Gastroesophageal sphincter (tissue), 3 donors: ENCODE data around the gene S100A16.

Experiments used
- CTCF ChIP-seq, 4 experiments: fragments of 200-600 bp in 2 of 4; fragments of 450-650 bp in 2 of 4; sonication (generic) in 1 of 4; IDR thresholded peaks; one replicate each; pipeline ENCODE4 v1.5.1; 2017 to 2019; ENCODE audit warnings: antibody characterized with exemption in 4 of 4, mild to moderate bottlenecking in 2 of 4, moderate library complexity in 2 of 4
- EP300 ChIP-seq: sonication (generic); formaldehyde crosslinking; IDR thresholded peaks from one replicate; pipeline ENCODE4 v1.6.1; 2017; ENCODE audit warnings: antibody characterized with exemption, mild to moderate bottlenecking
- POLR2AphosphoS5 ChIP-seq: sonication (generic); formaldehyde crosslinking; IDR thresholded peaks from one replicate; pipeline ENCODE4 v1.6.1; 2017; ENCODE audit warnings: antibody characterized with exemption

- TF ChIP-seq POLR2AphosphoS5 (no peak), CTCF (IDR thresholded peaks at IDR 0.05) (no peak), EP300 (no peak)
These were observed 15.0 kb upstream of the S100A16 start, which contains the start of gene S100A1 for GRCh38 chr1:153627715-153628626.
